NCI-H2029 treated with DMSO at 0.1 percent for 48 hours (cell line): ENCODE results near the gene ATP6V0A4.

Source experiments
- DNase-seq: peaks from one replicate; lab custom pipeline; 2025; lab: John Stamatoyannopoulos, UW

ATP6V0A4 gene

GRCh38 chr7:138661069-138661635 is 136.8 kb downstream of the ATP6V0A4 start:
- DNase-seq = no peak

- DNase-seq = no peak
Observed at GRCh38 chr7:138658889-138659288, 139.1 kb downstream of the ATP6V0A4 start.

- no peak for DNase-seq
Observed at GRCh38 chr7:138657854-138658386, 140.1 kb downstream of the ATP6V0A4 start.

GRCh38 chr7:138656952-138657351 is 141.0 kb downstream of the ATP6V0A4 start:
- no peak for DNase-seq
